ENCODE measurements around the gene SEMA6A.

SEMA6A gene

DNA sequence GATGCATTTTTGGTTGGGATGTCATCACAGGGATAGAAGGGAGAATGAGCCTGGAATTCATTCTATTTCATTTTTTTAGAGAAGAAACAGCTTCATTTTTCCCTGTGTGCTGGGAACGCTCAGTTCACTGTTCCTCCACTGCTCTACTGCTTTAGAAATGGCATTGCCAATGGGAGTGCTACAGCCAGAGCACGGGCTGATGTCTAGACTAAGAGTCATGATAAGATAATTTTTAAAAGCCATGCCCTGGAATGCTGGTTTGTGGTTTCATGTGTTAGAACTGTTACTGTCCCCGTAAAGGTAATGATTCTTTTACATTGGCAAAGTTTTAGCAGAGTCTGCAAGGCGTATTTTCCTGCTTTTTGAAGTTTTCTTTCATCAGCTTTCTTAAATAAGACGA lies 119.6 kb downstream of the SEMA6A start:
- TF ChIP-seq, protein P1, sequence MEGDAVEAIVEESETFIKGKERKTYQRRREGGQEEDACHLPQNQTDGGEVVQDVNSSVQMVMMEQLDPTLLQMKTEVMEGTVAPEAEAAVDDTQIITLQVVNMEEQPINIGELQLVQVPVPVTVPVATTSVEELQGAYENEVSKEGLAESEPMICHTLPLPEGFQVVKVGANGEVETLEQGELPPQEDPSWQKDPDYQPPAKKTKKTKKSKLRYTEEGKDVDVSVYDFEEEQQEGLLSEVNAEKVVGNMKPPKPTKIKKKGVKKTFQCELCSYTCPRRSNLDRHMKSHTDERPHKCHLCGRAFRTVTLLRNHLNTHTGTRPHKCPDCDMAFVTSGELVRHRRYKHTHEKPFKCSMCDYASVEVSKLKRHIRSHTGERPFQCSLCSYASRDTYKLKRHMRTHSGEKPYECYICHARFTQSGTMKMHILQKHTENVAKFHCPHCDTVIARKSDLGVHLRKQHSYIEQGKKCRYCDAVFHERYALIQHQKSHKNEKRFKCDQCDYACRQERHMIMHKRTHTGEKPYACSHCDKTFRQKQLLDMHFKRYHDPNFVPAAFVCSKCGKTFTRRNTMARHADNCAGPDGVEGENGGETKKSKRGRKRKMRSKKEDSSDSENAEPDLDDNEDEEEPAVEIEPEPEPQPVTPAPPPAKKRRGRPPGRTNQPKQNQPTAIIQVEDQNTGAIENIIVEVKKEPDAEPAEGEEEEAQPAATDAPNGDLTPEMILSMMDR (conservative IDR thresholded peaks at IDR 0.05) = no peak
- no peak overlapping the region for H3K27ac ChIP-seq

DNA sequence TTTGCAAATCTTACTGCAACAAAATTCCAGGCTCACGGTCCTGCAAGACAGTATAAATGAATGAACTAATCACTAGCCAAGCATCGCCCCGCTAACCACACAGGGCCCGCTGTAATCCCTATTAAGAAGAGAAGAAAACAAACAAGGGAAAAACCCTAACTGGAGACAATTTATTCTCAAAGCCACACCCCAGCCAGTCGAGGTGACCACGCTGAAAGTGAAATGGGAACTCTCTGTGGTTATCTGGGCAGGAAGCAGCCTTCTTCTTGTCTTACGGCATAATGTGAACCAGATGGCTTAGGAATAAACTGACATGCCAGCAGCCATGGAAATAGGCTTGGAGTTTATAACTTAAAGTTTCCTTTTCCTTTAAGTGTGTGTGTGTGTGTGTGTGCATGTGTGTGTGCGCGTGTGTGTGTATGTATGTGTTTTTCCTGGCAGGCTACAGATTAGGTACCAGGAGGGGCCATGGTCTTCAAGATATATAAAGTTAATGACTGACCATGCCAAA lies 120.2 kb downstream of the SEMA6A start:
- TF ChIP-seq, protein P1 (conservative IDR thresholded peaks at IDR 0.05) = no peak
- no peak overlapping the region for H3K27ac ChIP-seq

GRCh38 chr5:116453988-116454411 lies 120.6 kb downstream of the SEMA6A start:
- no peak overlapping the region for H3K27ac ChIP-seq

DNA sequence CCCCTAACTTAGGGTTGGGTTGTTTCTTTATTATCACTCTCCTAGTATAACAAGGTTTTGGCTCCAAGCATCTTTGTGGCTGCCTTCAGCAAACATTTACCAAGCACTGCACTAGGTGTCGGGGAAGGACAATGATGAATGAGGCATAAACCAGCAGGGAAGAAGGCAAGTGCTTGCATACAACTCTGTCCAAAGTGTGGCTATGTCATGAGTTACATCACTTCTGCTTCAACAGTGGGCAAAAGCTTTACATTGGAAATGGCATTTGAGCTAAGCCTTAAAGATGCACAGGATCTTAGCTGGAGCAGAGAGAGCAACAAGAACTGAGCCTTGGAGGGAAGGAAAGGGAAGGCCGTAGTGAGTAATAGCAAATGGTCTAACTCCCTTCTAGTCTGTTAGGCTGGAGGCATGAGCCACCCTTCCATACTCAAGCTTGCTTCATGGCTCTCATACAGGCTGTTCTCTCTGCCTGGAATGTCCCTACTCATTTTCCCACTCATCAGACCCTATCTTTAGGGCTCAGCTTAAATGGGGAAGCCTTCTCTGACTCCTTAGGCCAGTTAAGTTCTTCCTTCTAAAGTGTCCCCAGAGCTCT lies 121.8 kb downstream of the SEMA6A start:
- TF ChIP-seq, protein P1 (conservative IDR thresholded peaks at IDR 0.05) = no peak
- no peak overlapping the region for H3K27ac ChIP-seq

More at GRCh38 chr5:116453988-116454411, 120.6 kb downstream of the SEMA6A start:
- TF ChIP-seq, protein P1 (conservative IDR thresholded peaks at IDR 0.05) = no peak

DNA sequence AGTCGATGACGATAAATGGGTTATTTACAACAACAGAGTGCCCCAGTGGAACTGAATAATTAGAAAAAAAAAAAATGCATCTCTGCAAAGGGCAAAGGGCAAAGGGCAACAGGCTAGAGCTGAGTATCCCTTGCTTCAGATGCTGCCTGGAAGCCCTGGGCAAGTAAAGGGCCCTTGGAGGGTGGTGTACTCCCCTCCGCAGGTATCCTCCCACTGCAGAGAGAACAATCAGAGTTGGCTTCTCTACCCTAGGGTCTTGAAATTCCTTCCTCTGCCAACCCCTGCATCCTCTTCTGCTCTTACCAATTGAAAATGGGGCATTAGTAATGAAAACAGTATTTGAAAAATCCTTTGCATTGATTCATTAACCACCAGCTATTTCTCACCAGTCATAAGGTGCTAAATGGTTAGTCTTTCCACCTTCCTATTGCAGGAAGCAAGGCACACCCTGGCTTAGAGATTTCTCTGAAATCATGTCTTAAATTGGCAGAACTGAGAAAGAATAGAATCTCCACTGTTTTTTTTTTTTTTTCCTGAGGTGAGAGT lies 122.6 kb downstream of the SEMA6A start:
- TF ChIP-seq, protein P1 (conservative IDR thresholded peaks at IDR 0.05) = no peak
- no peak overlapping the region for H3K27ac ChIP-seq

DNA sequence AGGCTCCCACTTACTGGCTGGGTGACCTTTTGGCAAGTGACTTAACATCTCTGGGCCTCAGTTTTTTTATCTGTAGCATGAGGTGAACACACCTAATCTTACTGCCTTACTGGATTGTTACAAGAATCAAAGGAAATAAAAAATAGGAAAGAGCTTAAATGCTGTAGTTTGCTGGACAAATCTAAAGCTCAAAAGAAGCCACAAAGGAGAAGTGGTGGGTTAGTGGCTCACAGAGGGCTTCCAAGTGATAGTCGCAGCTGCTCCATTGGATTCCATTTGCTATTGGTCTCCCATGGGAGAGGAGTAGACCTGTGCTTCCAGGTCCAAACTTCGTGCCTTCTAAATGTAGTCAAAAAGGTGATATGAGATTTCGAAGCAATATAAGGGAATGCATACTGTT lies 123.6 kb downstream of the SEMA6A start:
- TF ChIP-seq, protein P1 (conservative IDR thresholded peaks at IDR 0.05) = no peak
- H3K27ac ChIP-seq = no peak overlapping the region

GRCh38 chr5:116449458-116449857 lies 125.2 kb downstream of the SEMA6A start:
- TF ChIP-seq, protein P1 (conservative IDR thresholded peaks at IDR 0.05) = no peak
- no peak overlapping the region for H3K27ac ChIP-seq

Data from VCaP (cell line).